HepG2 (cell line): ENCODE data around the gene PPFIA3. TPM values are rescaled to one million over a fixed set of nuclear protein-coding genes. Genes with fewer than 3 reads are reported as not detected.

ENCODE experiments used
- FOXK1 ChIP-seq: sonication (generic); formaldehyde crosslinking; IDR thresholded peaks from 2 replicates; pipeline ENCODE4 v1.4.0; 2020; ENCODE audit warnings: low read depth, missing genetic modification reagents, borderline replicate concordance
- NFYB ChIP-seq: sonication (generic); formaldehyde crosslinking; IDR thresholded peaks from 2 replicates; pipeline ENCODE4 v1.4.0; 2020; ENCODE audit warnings: missing genetic modification reagents
- PCBP1 ChIP-seq: fragments of 200-400 bp; formaldehyde crosslinking; IDR thresholded peaks from 2 replicates; pipeline ENCODE4 v1.6.1; 2017; ENCODE audit warnings: mild to moderate bottlenecking, low read depth, low read length, borderline replicate concordance
- RAD21 ChIP-seq: fragments of 450-650 bp; formaldehyde crosslinking; IDR thresholded peaks from 2 replicates; pipeline ENCODE4 v1.5.0; 2020; ENCODE audit warnings: mild to moderate bottlenecking
- SP140L ChIP-seq: sonication (generic); formaldehyde crosslinking; IDR thresholded peaks from 2 replicates; pipeline ENCODE4 v1.4.0; 2020; ENCODE audit warnings: missing genetic modification reagents, borderline replicate concordance
- ZBTB40 ChIP-seq, 2 experiments: fragments of 450-650 bp in 1 of 2; sonication (generic) in 1 of 2; formaldehyde crosslinking in 1 of 2; IDR thresholded peaks; 2 replicates each; pipeline versions ENCODE4 v1.6.1 to v1.8.0; 2016 to 2022; ENCODE audit warnings: antibody characterized with exemption in 1 of 2, mild to moderate bottlenecking in 1 of 2, missing genetic modification reagents in 1 of 2
- ZNF337 ChIP-seq: sonication (generic); formaldehyde crosslinking; IDR thresholded peaks from 2 replicates; pipeline ENCODE4 v1.5.1; 2020; ENCODE audit warnings: missing genetic modification reagents, low read depth, mild to moderate bottlenecking, borderline replicate concordance
- ZNF484 ChIP-seq: sonication (generic); formaldehyde crosslinking; IDR thresholded peaks from 2 replicates; pipeline ENCODE4 v1.5.1; 2020; ENCODE audit warnings: mild to moderate bottlenecking, low read depth, missing genetic modification reagents, borderline replicate concordance
- ZNF777 ChIP-seq: sonication (generic); formaldehyde crosslinking; IDR thresholded peaks from 2 replicates; pipeline ENCODE4 v1.4.0; 2020; ENCODE audit warnings: missing genetic modification reagents
- polyA plus RNA-seq, 8 experiments: library from polyadenylated mRNA; depleted of rRNA in 3 of 8; stranded (reverse) in 7 of 8; unstranded in 1 of 8; fragments of >200 nt; fragmentation: Illumina TruSeq in 4 of 8; extraction: Trizol in 4 of 8; gene quantifications; 2 replicates each; pipeline versions ENCODE4 v1.2.1 to v1.2.3, GENCODE V29; 2011 to 2016; ENCODE audit warnings: low read depth in 4 of 8, missing spikeins in 1 of 8, mixed read lengths in 1 of 8; ENCODE audit not compliant: insufficient read depth in 1 of 8
- total RNA-seq, 5 experiments: library from RNA; depleted of rRNA; stranded (reverse); fragments of >200 nt; fragmentation: Illumina TruSeq; extraction: Trizol; gene quantifications; 2 replicates each; pipeline ENCODE4 v1.2.3, GENCODE V29; 2016; ENCODE audit warnings: low read depth in 1 of 5
- TF ChIP-seq, protein P1 (sequence below): sonication (generic); formaldehyde crosslinking; IDR thresholded peaks from 2 replicates; pipeline ENCODE4 v1.4.0; 2020; ENCODE audit warnings: missing genetic modification reagents
- TF ChIP-seq, protein P2 (sequence below): sonication (generic); formaldehyde crosslinking; IDR thresholded peaks from 2 replicates; pipeline ENCODE4 v1.5.0; 2020; ENCODE audit warnings: mild to moderate bottlenecking, missing genetic modification reagents, borderline replicate concordance
- TF ChIP-seq, protein P3 (sequence below): sonication (generic); formaldehyde crosslinking; IDR thresholded peaks from 2 replicates; pipeline ENCODE4 v1.5.1; 2020; ENCODE audit warnings: mild to moderate bottlenecking, moderate library complexity, missing genetic modification reagents

The PPFIA3 gene
- total and polyA plus RNA-seq, 2 of the 13 experiments (the other 11 are each of a cell fraction or from before 2014, with no cell fraction given) = 6.7 to 8.6 TPM

- TF ChIP-seq ZBTB40 (IDR thresholded peaks at IDR 0.05) (no peak), ZBTB40 (CRISPR knock-in tag; IDR thresholded peaks at IDR 0.05) (peak; percentile 79), RAD21 (CRISPR knock-in tag) (peak; percentile 77), ZNF337 (CRISPR knock-in tag) (no peak), FOXK1 (CRISPR knock-in tag) (no peak), SP140L (no peak), ZNF484 (CRISPR knock-in tag) (no peak), ZNF777 (CRISPR knock-in tag) (peak; percentile 38; the same call in 1 of the 2 replicates), PCBP1 (0 out of 2 replicates have a peak, but pooled peaks have one; percentile 18), NFYB (peak; percentile 80)
- TF ChIP-seq, protein P1, sequence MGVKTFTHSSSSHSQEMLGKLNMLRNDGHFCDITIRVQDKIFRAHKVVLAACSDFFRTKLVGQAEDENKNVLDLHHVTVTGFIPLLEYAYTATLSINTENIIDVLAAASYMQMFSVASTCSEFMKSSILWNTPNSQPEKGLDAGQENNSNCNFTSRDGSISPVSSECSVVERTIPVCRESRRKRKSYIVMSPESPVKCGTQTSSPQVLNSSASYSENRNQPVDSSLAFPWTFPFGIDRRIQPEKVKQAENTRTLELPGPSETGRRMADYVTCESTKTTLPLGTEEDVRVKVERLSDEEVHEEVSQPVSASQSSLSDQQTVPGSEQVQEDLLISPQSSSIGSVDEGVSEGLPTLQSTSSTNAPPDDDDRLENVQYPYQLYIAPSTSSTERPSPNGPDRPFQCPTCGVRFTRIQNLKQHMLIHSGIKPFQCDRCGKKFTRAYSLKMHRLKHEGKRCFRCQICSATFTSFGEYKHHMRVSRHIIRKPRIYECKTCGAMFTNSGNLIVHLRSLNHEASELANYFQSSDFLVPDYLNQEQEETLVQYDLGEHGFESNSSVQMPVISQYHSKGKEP (CRISPR knock-in tag) = no peak
- TF ChIP-seq, protein P2, sequence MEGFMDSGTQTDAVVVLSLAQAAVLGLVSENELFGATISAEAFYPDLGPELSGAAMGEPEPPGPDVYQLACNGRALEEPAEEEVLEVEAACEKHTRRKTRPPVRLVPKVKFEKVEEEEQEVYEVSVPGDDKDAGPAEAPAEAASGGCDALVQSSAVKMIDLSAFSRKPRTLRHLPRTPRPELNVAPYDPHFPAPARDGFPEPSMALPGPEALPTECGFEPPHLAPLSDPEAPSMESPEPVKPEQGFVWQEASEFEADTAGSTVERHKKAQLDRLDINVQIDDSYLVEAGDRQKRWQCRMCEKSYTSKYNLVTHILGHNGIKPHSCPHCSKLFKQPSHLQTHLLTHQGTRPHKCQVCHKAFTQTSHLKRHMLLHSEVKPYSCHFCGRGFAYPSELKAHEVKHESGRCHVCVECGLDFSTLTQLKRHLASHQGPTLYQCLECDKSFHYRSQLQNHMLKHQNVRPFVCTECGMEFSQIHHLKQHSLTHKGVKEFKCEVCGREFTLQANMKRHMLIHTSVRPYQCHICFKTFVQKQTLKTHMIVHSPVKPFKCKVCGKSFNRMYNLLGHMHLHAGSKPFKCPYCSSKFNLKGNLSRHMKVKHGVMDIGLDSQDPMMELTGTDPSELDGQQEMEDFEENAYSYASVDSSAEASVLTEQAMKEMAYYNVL (CRISPR knock-in tag) = no peak
- TF ChIP-seq, protein P3, sequence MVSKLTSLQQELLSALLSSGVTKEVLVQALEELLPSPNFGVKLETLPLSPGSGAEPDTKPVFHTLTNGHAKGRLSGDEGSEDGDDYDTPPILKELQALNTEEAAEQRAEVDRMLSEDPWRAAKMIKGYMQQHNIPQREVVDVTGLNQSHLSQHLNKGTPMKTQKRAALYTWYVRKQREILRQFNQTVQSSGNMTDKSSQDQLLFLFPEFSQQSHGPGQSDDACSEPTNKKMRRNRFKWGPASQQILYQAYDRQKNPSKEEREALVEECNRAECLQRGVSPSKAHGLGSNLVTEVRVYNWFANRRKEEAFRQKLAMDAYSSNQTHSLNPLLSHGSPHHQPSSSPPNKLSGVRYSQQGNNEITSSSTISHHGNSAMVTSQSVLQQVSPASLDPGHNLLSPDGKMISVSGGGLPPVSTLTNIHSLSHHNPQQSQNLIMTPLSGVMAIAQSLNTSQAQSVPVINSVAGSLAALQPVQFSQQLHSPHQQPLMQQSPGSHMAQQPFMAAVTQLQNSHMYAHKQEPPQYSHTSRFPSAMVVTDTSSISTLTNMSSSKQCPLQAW = peak; percentile 66; the same call in 1 of the 2 replicates
Observed at GRCh38 chr19:49118565-49119410, 556 bp upstream of the PPFIA3 start, which contains the start of gene C19orf73 (continued).
